ENCODE results near the gene ALMS1.
"Not testable (repeated sequence)": the region's sequence is repeated elsewhere in the genome, so short reads cannot be mapped to it uniquely, and the experiment has no call there.

- TF ChIP-seq EZH2phosphoT487 (IDR thresholded peaks at IDR 0.05; ENCODE audit: borderline replicate concordance, low read length); EZH2 (IDR thresholded peaks at IDR 0.05; ENCODE audit: low read length, unreplicated experiment): not testable (repeated sequence)
Measured at GRCh38 chr2:73560875-73561274, 175.2 kb downstream of the ALMS1 start.

All from PC-3 (cell line).